Activated naive CD8-positive, alpha-beta T cell (primary cell): ENCODE results near the gene TPTE.
"Not testable (repeated sequence)": the region's sequence is repeated elsewhere in the genome, so short reads cannot be mapped to it uniquely, and the experiment has no call there.

Experiments used
- H3K27ac Mint-ChIP-seq: one replicate; pipeline ENCODE4 v1.8.0; 2021; ENCODE audit warnings: mixed read lengths
- H3K27me3 Mint-ChIP-seq: one replicate; pipeline ENCODE4 v1.8.0; 2021; ENCODE audit warnings: mixed read lengths
- H3K36me3 Mint-ChIP-seq: one replicate; pipeline ENCODE4 v1.8.0; 2021; ENCODE audit warnings: mixed read lengths
- H3K4me1 Mint-ChIP-seq: one replicate; pipeline ENCODE4 v1.8.0; 2021; ENCODE audit warnings: low read depth, mixed read lengths
- H3K4me3 Mint-ChIP-seq: one replicate; pipeline ENCODE4 v1.8.0; 2021; ENCODE audit warnings: mild to moderate bottlenecking, mixed read lengths
- H3K9me3 Mint-ChIP-seq: one replicate; pipeline ENCODE4 v1.8.0; 2021; ENCODE audit warnings: low read depth, mixed read lengths

Gene TPTE

GRCh38 chr21:10521091-10521598, at the start of gene TPTE:
TPTE (plus strand) TSS chr21:10521583; CDS start chr21:10538724, 17,141 bp downstream.
- Mint-ChIP-seq H3K9me3 (peaks cover 17% of the 10 kb centered on the region), H3K27ac (no peak within 1 kb of the TSS), H3K27me3 (no peaks in the 10 kb centered on the region), H3K4me3 (no peak within 1 kb of the TSS), H3K4me1 (no peaks in the 10 kb centered on the region), H3K36me3 (peaks cover 2% of the 10 kb centered on the region)

- not testable (repeated sequence) for H3K27me3 Mint-ChIP-seq, H3K4me3 Mint-ChIP-seq, H3K36me3 Mint-ChIP-seq, H3K4me1 Mint-ChIP-seq, H3K27ac Mint-ChIP-seq, H3K9me3 Mint-ChIP-seq
These were observed 49.4 kb upstream of the TPTE start for GRCh38 chr21:10471999-10472398.

DNA sequence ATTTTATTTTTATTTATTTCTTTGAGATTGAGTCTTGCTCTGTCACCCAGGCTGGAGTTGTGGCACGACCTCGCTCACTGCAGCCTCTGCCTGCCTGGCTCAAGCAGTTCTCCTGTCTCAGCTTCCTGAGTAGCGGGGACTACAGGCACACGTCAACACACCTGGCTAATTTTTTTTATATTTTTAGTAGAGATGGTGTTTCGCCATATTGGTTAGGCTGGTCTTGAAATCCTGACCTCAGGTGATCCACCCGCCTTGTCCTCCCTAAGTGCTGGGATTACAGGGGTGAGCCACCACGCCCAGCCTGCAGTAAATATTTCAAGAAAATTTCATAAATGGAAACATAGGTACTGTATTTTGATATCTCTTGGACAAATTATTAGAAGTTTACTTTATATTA, 43.6 kb upstream of the TPTE start:
- not testable (repeated sequence) for H3K36me3 Mint-ChIP-seq, H3K4me3 Mint-ChIP-seq, H3K9me3 Mint-ChIP-seq, H3K4me1 Mint-ChIP-seq, H3K27ac Mint-ChIP-seq, H3K27me3 Mint-ChIP-seq

DNA sequence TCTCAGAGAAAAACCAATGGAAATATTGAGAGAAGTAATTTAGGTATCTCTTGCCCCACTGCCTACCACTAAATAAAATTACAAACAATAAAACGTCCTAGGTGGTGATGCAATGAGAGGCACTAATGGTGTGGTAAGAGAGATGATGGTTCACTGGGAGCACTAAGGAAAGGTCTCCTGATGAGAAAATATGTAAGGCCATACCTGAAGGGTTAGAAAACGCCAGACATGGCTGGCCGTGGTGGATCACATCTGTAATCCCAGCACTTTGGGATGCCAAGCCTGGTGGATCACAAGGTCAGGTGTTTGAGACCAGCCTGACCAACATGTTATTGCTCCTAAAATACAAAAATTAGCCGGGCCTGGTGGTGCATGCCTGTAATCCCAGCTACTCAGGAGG, 41.5 kb upstream of the TPTE start:
- not testable (repeated sequence) for H3K27ac Mint-ChIP-seq, H3K4me3 Mint-ChIP-seq, H3K27me3 Mint-ChIP-seq

GRCh38 chr21:10484864-10485263, 36.5 kb upstream of the TPTE start:
- not testable (repeated sequence) for H3K4me1 Mint-ChIP-seq, H3K27me3 Mint-ChIP-seq, H3K36me3 Mint-ChIP-seq, H3K9me3 Mint-ChIP-seq, H3K27ac Mint-ChIP-seq, H3K4me3 Mint-ChIP-seq

More for the DNA sequence above, 41.5 kb upstream of the TPTE start:
- H3K4me1 Mint-ChIP-seq, H3K9me3 Mint-ChIP-seq, H3K36me3 Mint-ChIP-seq: not testable (repeated sequence)

GRCh38 chr21:10490453-10490852, 30.9 kb upstream of the TPTE start:
- H3K4me3 Mint-ChIP-seq, H3K27ac Mint-ChIP-seq, H3K27me3 Mint-ChIP-seq, H3K9me3 Mint-ChIP-seq, H3K4me1 Mint-ChIP-seq, H3K36me3 Mint-ChIP-seq: not testable (repeated sequence)

DNA sequence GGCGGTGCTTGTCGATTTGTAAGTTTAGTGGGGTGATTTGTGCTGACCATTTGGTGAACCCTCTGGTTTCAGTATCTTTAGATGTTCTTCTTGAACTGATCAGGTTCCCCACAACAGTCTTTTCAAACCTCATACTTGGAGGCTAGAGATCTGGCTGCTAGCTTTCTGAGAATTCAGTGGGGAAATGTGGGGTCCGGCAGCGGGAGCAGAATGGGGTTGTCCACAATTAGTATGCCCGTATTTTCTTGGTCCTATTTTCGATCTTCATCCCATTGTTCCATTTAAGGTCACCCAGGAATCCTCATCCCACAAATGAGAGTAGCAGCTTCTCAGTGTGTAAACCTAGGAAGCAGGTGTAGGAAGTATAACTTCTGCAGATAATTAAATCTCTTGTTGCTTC, 10.3 kb upstream of the TPTE start:
- peaks cover 17% of the 10 kb centered on the region for H3K9me3 Mint-ChIP-seq

DNA sequence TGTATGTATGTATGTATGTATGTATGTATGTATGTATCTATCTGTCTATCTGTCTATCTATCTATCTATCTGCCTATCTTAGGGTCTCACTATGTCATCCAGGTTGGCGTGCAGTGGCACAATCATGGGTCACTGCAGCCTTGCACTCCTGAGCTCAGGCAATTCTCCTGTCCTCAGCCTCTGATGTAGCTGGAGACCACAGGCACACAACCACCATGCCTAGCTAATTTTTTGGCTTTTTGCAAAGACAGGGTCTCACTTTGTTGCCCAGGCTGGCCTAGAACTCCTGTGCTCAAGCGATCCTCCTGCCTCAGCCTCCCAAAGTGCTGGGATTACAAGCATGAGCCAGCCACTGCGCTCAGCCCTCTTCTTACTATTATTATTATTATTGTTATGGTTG, 4.5 kb upstream of the TPTE start:
- H3K27ac Mint-ChIP-seq, H3K4me1 Mint-ChIP-seq, H3K4me3 Mint-ChIP-seq, H3K36me3 Mint-ChIP-seq, H3K27me3 Mint-ChIP-seq: not testable (repeated sequence)
- H3K9me3 Mint-ChIP-seq = peaks cover 18% of the 10 kb centered on the region

More for the DNA sequence above, 10.3 kb upstream of the TPTE start:
- Mint-ChIP-seq H3K4me1 (no peaks in the 10 kb centered on the region), H3K36me3 (no peaks in the 10 kb centered on the region), H3K27me3 (no peaks in the 10 kb centered on the region), H3K4me3 (no peak overlapping the region), H3K27ac (no peak overlapping the region)

DNA sequence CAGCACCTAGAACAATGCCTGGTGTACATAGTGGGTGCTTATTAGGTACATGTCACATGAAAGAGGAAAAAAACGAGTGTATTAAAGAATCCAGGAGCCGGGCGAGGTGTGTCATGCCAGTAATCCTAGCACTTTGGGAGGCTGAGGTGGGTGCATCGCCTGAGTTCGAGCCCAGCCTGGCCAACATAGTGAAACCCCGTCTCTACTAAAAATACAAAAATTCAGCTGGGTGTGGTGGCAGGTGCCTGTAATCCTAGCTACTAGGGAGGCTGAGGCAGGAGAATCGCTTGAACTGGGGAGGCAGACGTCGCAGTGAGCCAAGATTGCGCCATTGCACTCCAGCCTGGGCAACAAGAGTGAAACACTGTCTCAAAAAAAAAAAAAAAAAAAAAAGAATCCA, 3.5 kb upstream of the TPTE start:
- H3K4me1 Mint-ChIP-seq, H3K4me3 Mint-ChIP-seq, H3K36me3 Mint-ChIP-seq, H3K27ac Mint-ChIP-seq, H3K27me3 Mint-ChIP-seq: not testable (repeated sequence)
- H3K9me3 Mint-ChIP-seq = peaks cover 18% of the 10 kb centered on the region

GRCh38 chr21:10521835-10522500, 585 bp downstream of the TPTE start:
- not testable (repeated sequence) for H3K4me1 Mint-ChIP-seq, H3K4me3 Mint-ChIP-seq, H3K27me3 Mint-ChIP-seq, H3K27ac Mint-ChIP-seq, H3K36me3 Mint-ChIP-seq
- H3K9me3 Mint-ChIP-seq = peaks cover 17% of the 10 kb centered on the region

DNA sequence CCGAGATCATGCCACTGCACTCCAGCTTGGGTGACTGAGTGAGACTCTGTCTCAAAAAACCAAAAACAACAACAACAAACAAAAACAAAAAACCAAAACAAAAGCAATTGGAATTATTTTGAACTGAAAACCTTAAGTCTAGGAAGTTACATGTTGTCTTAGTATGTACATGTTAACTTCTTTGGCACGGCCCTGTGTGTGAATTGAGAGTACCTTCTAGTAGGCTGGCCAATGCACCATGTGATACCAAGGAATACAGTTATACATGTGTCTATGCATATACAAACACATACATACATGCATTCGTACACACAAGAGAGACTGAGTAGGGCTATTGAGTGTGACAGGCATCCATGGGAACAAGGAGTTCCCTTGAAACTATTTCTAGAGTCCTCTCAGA, 18.6 kb downstream of the TPTE start:
- Mint-ChIP-seq H3K27ac (no peak overlapping the region), H3K4me1 (no peaks in the 10 kb centered on the region)

DNA sequence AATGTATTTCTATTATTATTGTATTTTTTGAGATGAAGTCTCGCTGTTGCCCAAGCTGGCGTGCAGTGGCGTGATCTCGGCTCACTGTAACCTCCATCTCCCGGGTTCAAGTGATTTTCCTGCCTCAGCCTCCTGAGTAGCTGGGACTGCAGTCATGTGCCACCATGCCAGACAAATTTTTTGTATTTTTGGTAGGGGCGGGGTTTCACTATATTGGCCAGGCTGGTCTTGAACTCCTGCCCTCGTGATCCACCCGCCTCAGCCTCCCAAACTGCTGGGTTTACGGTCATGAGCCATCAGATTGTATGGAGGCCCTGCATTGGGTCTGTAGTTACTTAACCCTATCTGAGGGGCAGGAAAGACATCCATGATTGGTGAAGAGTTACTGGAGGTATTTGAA, 23.0 kb downstream of the TPTE start:
- H3K27me3 Mint-ChIP-seq, H3K4me3 Mint-ChIP-seq, H3K4me1 Mint-ChIP-seq, H3K27ac Mint-ChIP-seq, H3K36me3 Mint-ChIP-seq: not testable (repeated sequence)
- peaks cover 13% of the 10 kb centered on the region for H3K9me3 Mint-ChIP-seq

More for the DNA sequence above, 18.6 kb downstream of the TPTE start:
- Mint-ChIP-seq H3K4me3 (no peak overlapping the region), H3K36me3 (no peaks in the 10 kb centered on the region), H3K27me3 (no peaks in the 10 kb centered on the region), H3K9me3 (no peaks in the 10 kb centered on the region)

- H3K27ac Mint-ChIP-seq, H3K4me1 Mint-ChIP-seq, H3K4me3 Mint-ChIP-seq, H3K27me3 Mint-ChIP-seq, H3K36me3 Mint-ChIP-seq: not testable (repeated sequence)
- peaks cover 35% of the 10 kb centered on the region for H3K9me3 Mint-ChIP-seq
These were observed 26.5 kb downstream of the TPTE start for GRCh38 chr21:10547868-10548267.

- not testable (repeated sequence) for H3K36me3 Mint-ChIP-seq, H3K4me3 Mint-ChIP-seq, H3K27ac Mint-ChIP-seq, H3K4me1 Mint-ChIP-seq, H3K27me3 Mint-ChIP-seq
- H3K9me3 Mint-ChIP-seq = peaks cover 35% of the 10 kb centered on the region
These were observed 27.1 kb downstream of the TPTE start for GRCh38 chr21:10548331-10548954.

- H3K4me3 Mint-ChIP-seq, H3K36me3 Mint-ChIP-seq, H3K4me1 Mint-ChIP-seq, H3K27ac Mint-ChIP-seq, H3K27me3 Mint-ChIP-seq: not testable (repeated sequence)
- peaks cover 27% of the 10 kb centered on the region for H3K9me3 Mint-ChIP-seq
These were observed 49.4 kb downstream of the TPTE start for GRCh38 chr21:10570803-10571202.
